ENCODE data around the gene EIF4EBP2. TPM values are rescaled to one million over a fixed set of nuclear protein-coding genes. Genes with fewer than 3 reads are reported as not detected.

Gene EIF4EBP2
- polyA plus RNA-seq, 1 donor (not counting 4 experiments of a cell fraction or from before 2014, with no cell fraction given) = 18.9 TPM

- Histone ChIP-seq H3K27ac (ENCODE audit: control insufficient read depth, insufficient read depth, low read length) (no peak overlapping the region), H3K27me3 (ENCODE audit: control insufficient read depth, extremely low read depth, insufficient read depth, low read length) (peaks cover 41% of the 10 kb centered on the region), H2AFZ (ENCODE audit: control insufficient read depth, low read length) (no peak overlapping the region), H3K4me1 (ENCODE audit: control insufficient read depth, extremely low read depth, insufficient read depth, low read length) (peaks cover 15% of the 10 kb centered on the region), H3K9ac (ENCODE audit: control insufficient read depth, extremely low read depth, insufficient read depth, low read length) (no peak overlapping the region), H3K9me3 (ENCODE audit: control insufficient read depth, low read depth, low read length) (no peaks in the 10 kb centered on the region), H3K4me2 (ENCODE audit: control insufficient read depth, extremely low read depth, insufficient read depth, low read depth, low read length) (no peak overlapping the region), H3K79me2 (ENCODE audit: control insufficient read depth, insufficient read depth, low read length) (no peaks in the 10 kb centered on the region), H3K36me3 (ENCODE audit: control insufficient read depth in 2 of 2, extremely low read depth in 1 of 2, insufficient read depth in 2 of 2, low read length in 2 of 2) (no peaks in the 10 kb centered on the region), H3K4me3 (ENCODE audit: control insufficient read depth in 2 of 3, extremely low read depth in 1 of 3, insufficient read depth in 2 of 3, low read depth in 1 of 3, low read length in 3 of 3) (no peak overlapping the region), H3K9me1 (ENCODE audit: control insufficient read depth, extremely low read depth, insufficient read depth, low read length) (no peaks in the 10 kb centered on the region), H4K20me1 (ENCODE audit: control insufficient read depth, extremely low read depth, insufficient read depth, low read length) (no peaks in the 10 kb centered on the region)
- FAIRE-seq (no peak), DNase-seq (ENCODE audit: low read depth, low spot score) (no peak)
- dilution Hi-C loops (cut with MboI; ENCODE audit: extremely low pct_ligation_motif_present, low sequenced_read_pairs) = no loop called here
- TF ChIP-seq CTCF (optimal IDR thresholded peaks at IDR 0.05 in 1 of 3, IDR thresholded peaks at IDR 0.05 in 1 of 3, conservative IDR thresholded peaks at IDR 0.05 in 1 of 3; ENCODE audit: extremely low read depth in 1 of 3, insufficient read depth in 2 of 3, low read length in 3 of 3) (no peak), EZH2 (IDR thresholded peaks at IDR 0.05; ENCODE audit: low read length) (no peak)
These were observed 61.3 kb downstream of the EIF4EBP2 start for GRCh38 chr10:70465278-70465677.

- no peak overlapping the region for H3K4me3 ChIP-seq (ENCODE audit: control insufficient read depth in 2 of 3, extremely low read depth in 1 of 3, insufficient read depth in 2 of 3, low read depth in 1 of 3, low read length in 3 of 3)
These were observed 61.9 kb downstream of the EIF4EBP2 start for GRCh38 chr10:70465832-70466231.

More at GRCh38 chr10:70465832-70466231, 61.9 kb downstream of the EIF4EBP2 start:
- Histone ChIP-seq H3K9me1 (ENCODE audit: control insufficient read depth, extremely low read depth, insufficient read depth, low read length) (no peaks in the 10 kb centered on the region), H3K9ac (ENCODE audit: control insufficient read depth, extremely low read depth, insufficient read depth, low read length) (no peak overlapping the region), H3K79me2 (ENCODE audit: control insufficient read depth, insufficient read depth, low read length) (no peaks in the 10 kb centered on the region), H3K4me1 (ENCODE audit: control insufficient read depth, extremely low read depth, insufficient read depth, low read length) (peaks cover 15% of the 10 kb centered on the region), H3K9me3 (ENCODE audit: control insufficient read depth, low read depth, low read length) (no peaks in the 10 kb centered on the region), H4K20me1 (ENCODE audit: control insufficient read depth, extremely low read depth, insufficient read depth, low read length) (no peaks in the 10 kb centered on the region), H3K27me3 (ENCODE audit: control insufficient read depth, extremely low read depth, insufficient read depth, low read length) (peaks cover 39% of the 10 kb centered on the region), H3K4me2 (ENCODE audit: control insufficient read depth, extremely low read depth, insufficient read depth, low read depth, low read length) (no peak overlapping the region), H2AFZ (ENCODE audit: control insufficient read depth, low read length) (no peak overlapping the region), H3K27ac (ENCODE audit: control insufficient read depth, insufficient read depth, low read length) (no peak overlapping the region), H3K36me3 (ENCODE audit: control insufficient read depth in 2 of 2, extremely low read depth in 1 of 2, insufficient read depth in 2 of 2, low read length in 2 of 2) (no peaks in the 10 kb centered on the region)
- FAIRE-seq (no peak), DNase-seq (ENCODE audit: low read depth, low spot score) (no peak)
- dilution Hi-C loops (cut with MboI; ENCODE audit: extremely low pct_ligation_motif_present, low sequenced_read_pairs) = no loop called here
- TF ChIP-seq CTCF (optimal IDR thresholded peaks at IDR 0.05 in 1 of 3, IDR thresholded peaks at IDR 0.05 in 1 of 3, conservative IDR thresholded peaks at IDR 0.05 in 1 of 3; ENCODE audit: extremely low read depth in 1 of 3, insufficient read depth in 2 of 3, low read length in 3 of 3) (no peak), EZH2 (IDR thresholded peaks at IDR 0.05; ENCODE audit: low read length) (no peak)
